ENCODE measurements around the gene UBASH3B. TPM values are rescaled to one million over a fixed set of nuclear protein-coding genes. Genes with fewer than 3 reads are reported as not detected.

UBASH3B gene
- total RNA-seq, 1 experiment from 2014 or later, result 81.9 TPM

DNA sequence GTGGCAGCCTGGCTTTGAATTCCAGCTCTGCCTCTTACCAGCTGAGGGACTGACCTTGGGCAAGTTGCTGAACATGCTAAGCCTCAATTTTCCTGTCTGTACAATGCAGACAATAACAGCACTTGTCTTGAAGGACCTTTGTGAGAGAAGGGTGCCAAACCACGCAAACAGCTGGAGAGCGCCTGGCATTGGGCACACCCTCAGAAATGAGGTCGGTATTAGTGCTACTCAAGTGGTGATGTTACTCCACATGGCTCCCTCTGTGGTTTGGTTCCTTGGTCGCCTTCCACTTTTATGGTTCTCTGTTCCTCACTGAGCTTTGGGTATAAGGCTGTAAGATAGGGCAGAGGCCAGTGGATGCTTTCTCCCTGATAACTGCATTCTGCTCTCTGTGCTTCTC lies 8.2 kb downstream of the UBASH3B start:
- Histone ChIP-seq H3K79me2 (ENCODE audit: low read depth) (peaks cover 99% of the 10 kb centered on the region), H3K27ac (peak overlapping the region; percentile 23; the same call in 1 of the 2 replicates), H3K27me3 (ENCODE audit: insufficient read depth, low read depth) (no peaks in the 10 kb centered on the region), H3K9me2 (ENCODE audit: insufficient read depth) (no peaks in the 10 kb centered on the region), H4K20me1 (ENCODE audit: insufficient read depth) (no peaks in the 10 kb centered on the region), H3K4me3 (no peak overlapping the region), H3F3A (ENCODE audit: insufficient read depth, low read depth) (peaks cover 77% of the 10 kb centered on the region), H3K36me3 (ENCODE audit: low read depth) (peaks cover 41% of the 10 kb centered on the region), H2AFZ (no peak overlapping the region), H3K9me3 (ENCODE audit: insufficient read depth, low read depth) (no peaks in the 10 kb centered on the region), H3K4me2 (no peak overlapping the region), H3K4me1 (replicated peaks; ENCODE audit: insufficient read depth) (peaks cover 95% of the 10 kb centered on the region)
- no peak for TF ChIP-seq EZH2 (IDR thresholded peaks at IDR 0.05; ENCODE audit: low read depth)
- TF ChIP-seq, protein P1, sequence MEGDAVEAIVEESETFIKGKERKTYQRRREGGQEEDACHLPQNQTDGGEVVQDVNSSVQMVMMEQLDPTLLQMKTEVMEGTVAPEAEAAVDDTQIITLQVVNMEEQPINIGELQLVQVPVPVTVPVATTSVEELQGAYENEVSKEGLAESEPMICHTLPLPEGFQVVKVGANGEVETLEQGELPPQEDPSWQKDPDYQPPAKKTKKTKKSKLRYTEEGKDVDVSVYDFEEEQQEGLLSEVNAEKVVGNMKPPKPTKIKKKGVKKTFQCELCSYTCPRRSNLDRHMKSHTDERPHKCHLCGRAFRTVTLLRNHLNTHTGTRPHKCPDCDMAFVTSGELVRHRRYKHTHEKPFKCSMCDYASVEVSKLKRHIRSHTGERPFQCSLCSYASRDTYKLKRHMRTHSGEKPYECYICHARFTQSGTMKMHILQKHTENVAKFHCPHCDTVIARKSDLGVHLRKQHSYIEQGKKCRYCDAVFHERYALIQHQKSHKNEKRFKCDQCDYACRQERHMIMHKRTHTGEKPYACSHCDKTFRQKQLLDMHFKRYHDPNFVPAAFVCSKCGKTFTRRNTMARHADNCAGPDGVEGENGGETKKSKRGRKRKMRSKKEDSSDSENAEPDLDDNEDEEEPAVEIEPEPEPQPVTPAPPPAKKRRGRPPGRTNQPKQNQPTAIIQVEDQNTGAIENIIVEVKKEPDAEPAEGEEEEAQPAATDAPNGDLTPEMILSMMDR (conservative IDR thresholded peaks at IDR 0.05), result no peak
- BruUV-seq (replicated peaks), result no TSS peak
- intact Hi-C loops (cut with micrococcal nuclease; ENCODE audit: unreplicated experiment), result no loop called here
- ChIA-PET POLR2A (ENCODE audit: unreplicated experiment) (no interaction called here), CTCF (no interaction called here)
- no peak for DNase-seq

GRCh38 chr11:122664188-122664587 lies 8.7 kb downstream of the UBASH3B start:
- H3K4me1 ChIP-seq (replicated peaks; ENCODE audit: insufficient read depth), result peaks cover 95% of the 10 kb centered on the region
- intact Hi-C loops (cut with micrococcal nuclease; ENCODE audit: unreplicated experiment), result no loop called here
- H3K4me2 ChIP-seq, result no peak overlapping the region
- POLR2A ChIA-PET (ENCODE audit: unreplicated experiment), result no interaction called here
- CTCF ChIA-PET, result no interaction called here
- no TSS peak for BruUV-seq (replicated peaks)
- H3K4me3 ChIP-seq, result no peak overlapping the region
- H3K9me3 ChIP-seq (ENCODE audit: insufficient read depth, low read depth), result no peaks in the 10 kb centered on the region; the same call in 1 of the 2 replicates
- H3K27me3 ChIP-seq (ENCODE audit: insufficient read depth, low read depth), result no peaks in the 10 kb centered on the region
- no peak overlapping the region for H2AFZ ChIP-seq
- peaks cover 75% of the 10 kb centered on the region for H3F3A ChIP-seq (ENCODE audit: insufficient read depth, low read depth)
- H3K36me3 ChIP-seq (ENCODE audit: low read depth), result peaks cover 38% of the 10 kb centered on the region
- no peaks in the 10 kb centered on the region for H3K9me2 ChIP-seq (ENCODE audit: insufficient read depth)
- H3K27ac ChIP-seq, result peak overlapping the region; percentile 23; the same call in 1 of the 2 replicates
- H3K79me2 ChIP-seq (ENCODE audit: low read depth), result peaks cover 99% of the 10 kb centered on the region
- no peak for TF ChIP-seq EZH2 (IDR thresholded peaks at IDR 0.05; ENCODE audit: low read depth)
- TF ChIP-seq, protein P1 (conservative IDR thresholded peaks at IDR 0.05), result no peak
- no peaks in the 10 kb centered on the region for H4K20me1 ChIP-seq (ENCODE audit: insufficient read depth)
- DNase-seq, result no peak

DNA sequence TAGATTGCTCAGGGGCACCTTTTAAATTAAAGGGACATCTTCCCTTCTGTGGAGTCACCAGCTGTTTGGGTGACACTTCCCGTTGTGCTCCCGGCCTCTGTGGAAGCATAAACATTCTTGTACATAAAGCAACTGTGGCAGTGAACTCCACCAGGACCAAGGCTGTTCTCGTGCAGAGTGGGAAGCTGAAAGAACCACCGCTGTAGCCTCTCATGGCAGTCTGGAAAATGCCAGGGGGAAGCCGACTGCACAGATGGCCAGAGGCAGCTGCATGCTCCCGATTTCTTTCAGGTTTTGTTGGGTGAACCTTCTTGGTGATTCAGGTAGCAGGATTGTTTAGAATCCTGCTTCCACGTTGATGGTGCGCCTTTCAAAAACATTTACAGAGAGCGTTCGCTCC lies 10.3 kb downstream of the UBASH3B start:
- Histone ChIP-seq H3K4me1 (replicated peaks; ENCODE audit: insufficient read depth) (peaks cover 92% of the 10 kb centered on the region), H3K27ac (peak overlapping the region; percentile 90), H3K79me2 (ENCODE audit: low read depth) (peaks cover 99% of the 10 kb centered on the region), H3K9me3 (ENCODE audit: insufficient read depth, low read depth) (no peaks in the 10 kb centered on the region; the same call in 1 of the 2 replicates), H3K36me3 (ENCODE audit: low read depth) (peaks cover 52% of the 10 kb centered on the region), H3K4me3 (no peak overlapping the region), H3K27me3 (ENCODE audit: insufficient read depth, low read depth) (no peaks in the 10 kb centered on the region), H4K20me1 (ENCODE audit: insufficient read depth) (no peaks in the 10 kb centered on the region), H3K9me2 (ENCODE audit: insufficient read depth) (no peaks in the 10 kb centered on the region), H3F3A (ENCODE audit: insufficient read depth, low read depth) (peaks cover 72% of the 10 kb centered on the region), H3K4me2 (peak overlapping the region; percentile 0; the same call in 1 of the 2 replicates), H2AFZ (no peak overlapping the region)
- intact Hi-C loops (cut with micrococcal nuclease; ENCODE audit: unreplicated experiment), result no loop called here
- CTCF ChIA-PET, result no interaction called here
- BruUV-seq (replicated peaks), result no TSS peak
- POLR2A ChIA-PET (ENCODE audit: unreplicated experiment), result no interaction called here
- DNase-seq, result no peak
- no peak for TF ChIP-seq EZH2 (IDR thresholded peaks at IDR 0.05; ENCODE audit: low read depth)
- TF ChIP-seq, protein P1 (conservative IDR thresholded peaks at IDR 0.05), result no peak

Measured in PC-9 (cell line).